ENCODE data around the gene CAMTA1. TPM values are rescaled to one million over a fixed set of nuclear protein-coding genes. Genes with fewer than 3 reads are reported as not detected.

The CAMTA1 gene
- polyA plus RNA-seq, 1 of the 3 experiments (the other 2 are of a cell fraction) = 63.1 TPM

- TF ChIP-seq EP300 (IDR thresholded peaks at IDR 0.05; ENCODE audit: borderline replicate concordance in 1 of 2, low read depth in 1 of 2, low read length in 1 of 2) (no peak), YY1 (IDR thresholded peaks at IDR 0.05; ENCODE audit: low read depth) (no peak), FOXJ3 (CRISPR knock-in tag; IDR thresholded peaks at IDR 0.05) (no peak), TCF12 (IDR thresholded peaks at IDR 0.05) (no peak), TEAD4 (IDR thresholded peaks at IDR 0.05; ENCODE audit: borderline replicate concordance, insufficient read depth) (no peak), ZBTB33 (IDR thresholded peaks at IDR 0.05; ENCODE audit: borderline replicate concordance, low read depth) (no peak), JUND (IDR thresholded peaks at IDR 0.05) (no peak), FOSL2 (IDR thresholded peaks at IDR 0.05; ENCODE audit: borderline replicate concordance, low read depth) (no peak), POLR2AphosphoS5 (IDR thresholded peaks at IDR 0.05; ENCODE audit: low read depth, low read length) (no peak), TAF1 (IDR thresholded peaks at IDR 0.05; ENCODE audit: borderline replicate concordance, low read depth, low read length) (no peak), MXI1 (IDR thresholded peaks at IDR 0.05; ENCODE audit: low read depth, low read length) (no peak), CHD2 (IDR thresholded peaks at IDR 0.05; ENCODE audit: low read length, partially characterized antibody) (no peak), RAD21 (IDR thresholded peaks at IDR 0.05; ENCODE audit: low read length) (no peak), RCOR1 (IDR thresholded peaks at IDR 0.05; ENCODE audit: low read length) (no peak), RXRA (IDR thresholded peaks at IDR 0.05; ENCODE audit: borderline replicate concordance, low read depth) (no peak), FOXM1 (IDR thresholded peaks at IDR 0.05; ENCODE audit: low read depth) (no peak), IRF3 (IDR thresholded peaks at IDR 0.05; ENCODE audit: low read depth, low read length) (no peak), PBX3 (IDR thresholded peaks at IDR 0.05) (no peak), NRF1 (IDR thresholded peaks at IDR 0.05; ENCODE audit: low read depth, low read length) (no peak)
- TF ChIP-seq, protein P1, sequence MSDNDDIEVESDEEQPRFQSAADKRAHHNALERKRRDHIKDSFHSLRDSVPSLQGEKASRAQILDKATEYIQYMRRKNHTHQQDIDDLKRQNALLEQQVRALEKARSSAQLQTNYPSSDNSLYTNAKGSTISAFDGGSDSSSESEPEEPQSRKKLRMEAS (IDR thresholded peaks at IDR 0.05; ENCODE audit: low read depth) = no peak
- H3F3A ChIP-seq (replicated peaks; ENCODE audit: insufficient read depth) = no peaks in the 10 kb centered on the region
- no CpG with 5 or more reads among the region's 18 CpGs for WGBS (ENCODE audit: low lambda C conversion rate)
- no peaks in the 10 kb centered on the region for H3K79me2 ChIP-seq (ENCODE audit: insufficient read depth)
- CTCF ChIA-PET = interaction anchor here (0.9 to 3.1 kb wide), 8 partner anchors 8 to 597 kb away, joined by 3 to 18 read pairs (median 6); no protein-coding TSS in a partner anchor
- no peak overlapping the region for H2AFZ ChIP-seq (ENCODE audit: low read depth)
- H3K4me3 ChIP-seq (ENCODE audit: low read depth in 2 of 2, low read length in 1 of 2) = no peak overlapping the region
- H3K27ac ChIP-seq (ENCODE audit: low read depth in 2 of 2, low read length in 1 of 2) = peak overlapping the region in 1 of 2 experiments; percentile 51; a peak in 1 of 4 replicates
- no peak overlapping the region for H3K9ac ChIP-seq
- no peaks in the 10 kb centered on the region for H3K27me3 ChIP-seq (ENCODE audit: insufficient read depth)
- no peaks in the 10 kb centered on the region for H3K9me3 ChIP-seq
- H4K20me1 ChIP-seq (ENCODE audit: insufficient read depth) = no peaks in the 10 kb centered on the region
- H3K4me2 ChIP-seq = no peak overlapping the region
- POLR2A ChIA-PET = interaction anchor here (1.6 kb wide), 1 partner anchor 83 kb away, joined by 5 read pairs; no protein-coding TSS in a partner anchor
- no peaks in the 10 kb centered on the region for H3K9me2 ChIP-seq
- peaks cover 0 to 69% of the 10 kb centered on the region in 2 experiments; a peak in 1 of 4 replicates for H3K4me1 ChIP-seq (ENCODE audit: control insufficient read depth in 1 of 2, insufficient read depth in 2 of 2, low read depth in 1 of 2, low read length in 1 of 2)
- H3K36me3 ChIP-seq (replicated peaks in 1 of 2; ENCODE audit: control insufficient read depth in 1 of 2, insufficient read depth in 2 of 2, low read length in 1 of 2) = no peaks in the 10 kb centered on the region
- no peak for DNase-seq
Measured at GRCh38 chr1:7640350-7640749, 855.1 kb downstream of the CAMTA1 start.
